Adrenal gland (tissue), 12 donors: ENCODE measurements around the gene OR6X1. TPM values are rescaled to one million over a fixed set of nuclear protein-coding genes. Genes with fewer than 3 reads are reported as not detected.

Experiments used
- DNase-seq, 7 donors: peaks; one replicate each; pipeline ENCODE4 v3.0.0-alpha.2; 2019 to 2020
- H3K27ac ChIP-seq, 5 donors: fragments of 200-600 bp; sonication (generic) in 4 of 5; 1 replicate in 3 of 5; 2 replicates in 2 of 5; pipeline versions ENCODE4 v1.5.1 to v1.8.0; 2016 to 2020; ENCODE audit warnings: mild to moderate bottlenecking in 1 of 5
- H3K27me3 ChIP-seq: fragments of 200-600 bp; 2 replicates; pipeline ENCODE4 v1.8.0; 2021
- H3K36me3 ChIP-seq, 2 donors: fragments of 200-600 bp; replicated peaks in 1 of 2; 1 replicate in 1 of 2; 2 replicates in 1 of 2; pipeline versions ENCODE4 v1.5.1 to v1.8.0; 2018 to 2022
- H3K4me1 ChIP-seq, 2 donors: fragments of 200-600 bp; replicated peaks in 1 of 2; 1 replicate in 1 of 2; 2 replicates in 1 of 2; pipeline versions ENCODE4 v1.5.1 to v1.8.0; 2018 to 2021
- H3K4me3 ChIP-seq, 4 donors: fragments of 200-600 bp; sonication (generic) in 3 of 4; one replicate each; pipeline ENCODE4 v1.5.1; 2016 to 2018
- H3K9me3 ChIP-seq, 3 donors: fragments of 200-600 bp; sonication (generic) in 1 of 3; replicated peaks in 1 of 3; 1 replicate in 2 of 3; 2 replicates in 1 of 3; pipeline versions ENCODE4 v1.5.1 to v1.8.0; 2016 to 2021
- POLR2A ChIP-seq, 2 donors: fragments of 450-650 bp; IDR thresholded peaks; one replicate each; pipeline ENCODE4 v1.6.1; 2017; ENCODE audit warnings: antibody characterized with exemption in 2 of 2, mild to moderate bottlenecking in 2 of 2, moderate library complexity in 1 of 2
- WGBS, 4 donors: extraction: QIAGEN DNeasy Blood & Tissue Kit in 2 of 4; methylation state at CpG; one replicate each; pipeline versions ENCODE4 v1.1.5 to v1.1.7; 2013 to 2017; 5-methylcytosine and 5-hydroxymethylcytosine counted together
- intact Hi-C, 2 donors: fragments of 100-400 bp; cut with DNase I; formaldehyde crosslinking; loops; one replicate each; pipeline versions ENCODE4 v1.14.1 to v1.15.0; 2022 to 2023
- polyA plus RNA-seq, 3 donors: library from polyadenylated mRNA; stranded (reverse); fragments of 200-250 nt in 2 of 3; fragments of 350-450 nt in 1 of 3; fragmentation: Illumina TruSeq in 1 of 3; extraction: RNeasy Lipid Tissue Mini Kit (QIAGEN cat#74804) in 1 of 3; gene quantifications; one replicate each; pipeline ENCODE4 v1.2.3, GENCODE V29; 2013 to 2014
- total RNA-seq, 9 donors: library from RNA; depleted of rRNA in 4 of 9; stranded (reverse); fragments of >200 nt in 4 of 9; fragments of 120-200 nt in 1 of 9; fragmentation: NEBNext Ultra II Directional in 1 of 9; extraction: Animal tissue kit (Norgen Biotek cat#: 25700) in 1 of 9; gene quantifications; one replicate each; pipeline versions ENCODE4 v1.1.0 to v1.2.4, GENCODE V29; 2013 to 2023
- TF ChIP-seq, protein P1 (sequence below), 6 experiments: fragments of 450-650 bp in 4 of 6; fragments of 200-600 bp in 2 of 6; sonication (generic) in 1 of 6; IDR thresholded peaks; 1 replicate in 5 of 6; 2 replicates in 1 of 6; pipeline versions ENCODE4 v1.5.1 to v1.8.0; 2016 to 2021; ENCODE audit warnings: antibody characterized with exemption in 6 of 6, mild to moderate bottlenecking in 2 of 6, moderate library complexity in 1 of 6
- donor health status: healthy with polysubstance abuse.
- donor health status: Bipolar disorder and iron deficiency.
- donor health status: DM: yes; HTN: yes; CAD: no.
- donor health status: DM: no; HTN: no; CAD: no.
- donor health status: DM: no; HTN: no; CAD: no.
- donor health status: DM: yes; HTN: yes; CAD: no.

The OR6X1 gene
- total and polyA plus RNA-seq, 12 donors: not detected

DNA sequence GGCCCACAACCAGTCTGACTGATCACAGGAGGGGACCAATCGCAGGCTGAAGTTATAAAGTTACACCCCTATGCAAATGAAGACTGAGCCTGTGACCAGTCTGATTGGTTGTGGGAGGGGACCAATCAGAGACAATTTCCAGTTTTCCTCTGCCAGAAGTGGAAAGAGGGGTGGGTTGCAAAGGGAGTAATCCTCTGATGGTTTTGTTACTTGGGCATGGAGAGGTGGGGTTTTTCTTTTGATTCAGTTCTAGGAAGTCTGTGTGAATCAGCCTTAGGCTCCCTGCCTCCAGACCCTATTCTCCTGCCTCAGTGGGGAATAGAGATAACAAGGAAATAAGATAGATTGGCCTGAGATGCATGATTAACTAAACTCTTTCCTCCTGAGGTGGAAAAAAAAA is 41.9 kb upstream of the OR6X1 start:
- Histone ChIP-seq H3K27me3 (no peaks in the 10 kb centered on the region), H3K36me3 (no peaks in the 10 kb centered on the region), H3K9me3 (no peaks in the 10 kb centered on the region), H3K4me3 (no peak overlapping the region), H3K4me1 (no peaks in the 10 kb centered on the region), H3K27ac (no peak overlapping the region)
- WGBS, 4 donors: 84 to 97% (median 93%) methylated on average over 1 of the region's 1 CpG
- intact Hi-C loops: no loop called here
- TF ChIP-seq POLR2A (IDR thresholded peaks at IDR 0.05): no peak
- TF ChIP-seq, protein P1, sequence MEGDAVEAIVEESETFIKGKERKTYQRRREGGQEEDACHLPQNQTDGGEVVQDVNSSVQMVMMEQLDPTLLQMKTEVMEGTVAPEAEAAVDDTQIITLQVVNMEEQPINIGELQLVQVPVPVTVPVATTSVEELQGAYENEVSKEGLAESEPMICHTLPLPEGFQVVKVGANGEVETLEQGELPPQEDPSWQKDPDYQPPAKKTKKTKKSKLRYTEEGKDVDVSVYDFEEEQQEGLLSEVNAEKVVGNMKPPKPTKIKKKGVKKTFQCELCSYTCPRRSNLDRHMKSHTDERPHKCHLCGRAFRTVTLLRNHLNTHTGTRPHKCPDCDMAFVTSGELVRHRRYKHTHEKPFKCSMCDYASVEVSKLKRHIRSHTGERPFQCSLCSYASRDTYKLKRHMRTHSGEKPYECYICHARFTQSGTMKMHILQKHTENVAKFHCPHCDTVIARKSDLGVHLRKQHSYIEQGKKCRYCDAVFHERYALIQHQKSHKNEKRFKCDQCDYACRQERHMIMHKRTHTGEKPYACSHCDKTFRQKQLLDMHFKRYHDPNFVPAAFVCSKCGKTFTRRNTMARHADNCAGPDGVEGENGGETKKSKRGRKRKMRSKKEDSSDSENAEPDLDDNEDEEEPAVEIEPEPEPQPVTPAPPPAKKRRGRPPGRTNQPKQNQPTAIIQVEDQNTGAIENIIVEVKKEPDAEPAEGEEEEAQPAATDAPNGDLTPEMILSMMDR (IDR thresholded peaks at IDR 0.05): no peak
- no peak for DNase-seq

DNA sequence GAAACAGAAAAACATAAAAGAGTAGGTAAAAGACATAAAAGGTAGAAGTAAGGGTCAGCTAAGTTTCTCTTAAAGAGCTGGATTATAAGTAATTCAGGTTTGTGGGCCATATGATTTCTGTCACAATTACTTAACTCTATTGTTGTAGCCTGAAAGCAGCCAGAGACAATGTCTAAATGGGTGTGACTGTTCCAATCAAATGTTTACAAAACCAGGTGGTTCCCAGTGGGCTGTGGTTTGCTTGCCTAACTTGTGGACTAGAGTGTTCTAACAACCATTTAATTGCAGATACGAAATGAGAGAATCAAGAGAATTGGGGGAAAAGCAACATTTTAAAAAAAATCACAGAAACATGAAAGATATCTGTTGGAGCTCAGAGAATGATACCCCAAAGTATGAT is 29.2 kb upstream of the OR6X1 start:
- no peaks in the 10 kb centered on the region for H3K4me1 ChIP-seq
- H3K27ac ChIP-seq: no peak overlapping the region
- no peaks in the 10 kb centered on the region for H3K36me3 ChIP-seq
- TF ChIP-seq, protein P1 (IDR thresholded peaks at IDR 0.05): no peak
- no peak for DNase-seq
- no peak overlapping the region for H3K4me3 ChIP-seq
- peaks cover 3% of the 10 kb centered on the region for H3K27me3 ChIP-seq
- intact Hi-C loops: no loop called here
- WGBS, 4 donors: 61 to 71% (median 68%) methylated on average over 1 of the region's 1 CpG
- no peaks in the 10 kb centered on the region for H3K9me3 ChIP-seq

DNA sequence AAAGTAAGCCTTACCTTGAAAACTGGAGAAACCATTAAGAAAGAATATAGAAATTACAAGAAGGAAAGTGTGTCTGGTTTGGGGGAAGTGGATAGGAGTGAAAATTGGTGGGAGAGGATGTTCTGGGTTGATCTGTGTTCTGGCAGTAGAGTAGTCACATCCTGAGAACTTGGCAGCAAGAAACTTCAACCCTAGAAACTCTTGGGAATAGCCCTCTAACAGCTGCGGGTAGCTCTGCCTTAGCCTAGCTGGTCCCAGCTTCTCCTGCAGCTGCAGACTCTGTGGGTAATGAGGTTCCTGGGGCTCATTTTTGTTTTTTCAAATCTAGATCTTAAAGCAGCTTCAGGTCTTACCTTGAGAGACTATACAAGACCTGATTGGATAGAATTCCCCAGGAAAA is 24.2 kb upstream of the OR6X1 start:
- Histone ChIP-seq H3K27ac (no peak overlapping the region), H3K4me1 (no peaks in the 10 kb centered on the region), H3K9me3 (no peaks in the 10 kb centered on the region), H3K4me3 (no peak overlapping the region), H3K27me3 (no peaks in the 10 kb centered on the region), H3K36me3 (no peaks in the 10 kb centered on the region)
- intact Hi-C loops: no loop called here
- no peak for TF ChIP-seq POLR2A (IDR thresholded peaks at IDR 0.05)
- TF ChIP-seq, protein P1 (IDR thresholded peaks at IDR 0.05): no peak
- WGBS, 4 donors: 43 to 93% (median 79%) methylated on average over 1 of the region's 1 CpG
- no peak for DNase-seq

- Histone ChIP-seq H3K36me3 (no peaks in the 10 kb centered on the region), H3K4me1 (no peaks in the 10 kb centered on the region), H3K27me3 (no peaks in the 10 kb centered on the region), H3K9me3 (no peaks in the 10 kb centered on the region), H3K4me3 (no peak overlapping the region), H3K27ac (no peak overlapping the region)
- 53 to 61% (median 56%) methylated on average over 4 of the region's 4 CpGs for WGBS, 4 donors
- no peak for TF ChIP-seq POLR2A (IDR thresholded peaks at IDR 0.05)
- TF ChIP-seq, protein P1 (IDR thresholded peaks at IDR 0.05): no peak
- intact Hi-C loops: no loop called here
- no peak for DNase-seq
Observed at GRCh38 chr11:123775715-123776549, 21.6 kb upstream of the OR6X1 start.
